ENCODE results near the gene PITPNC1.
A peak's percentile ranks its signal among the peaks of the same experiment; 100 is the strongest.
"Not testable (repeated sequence)": the region's sequence is repeated elsewhere in the genome, so short reads cannot be mapped to it uniquely, and the experiment has no call there.

PITPNC1 gene

DNA sequence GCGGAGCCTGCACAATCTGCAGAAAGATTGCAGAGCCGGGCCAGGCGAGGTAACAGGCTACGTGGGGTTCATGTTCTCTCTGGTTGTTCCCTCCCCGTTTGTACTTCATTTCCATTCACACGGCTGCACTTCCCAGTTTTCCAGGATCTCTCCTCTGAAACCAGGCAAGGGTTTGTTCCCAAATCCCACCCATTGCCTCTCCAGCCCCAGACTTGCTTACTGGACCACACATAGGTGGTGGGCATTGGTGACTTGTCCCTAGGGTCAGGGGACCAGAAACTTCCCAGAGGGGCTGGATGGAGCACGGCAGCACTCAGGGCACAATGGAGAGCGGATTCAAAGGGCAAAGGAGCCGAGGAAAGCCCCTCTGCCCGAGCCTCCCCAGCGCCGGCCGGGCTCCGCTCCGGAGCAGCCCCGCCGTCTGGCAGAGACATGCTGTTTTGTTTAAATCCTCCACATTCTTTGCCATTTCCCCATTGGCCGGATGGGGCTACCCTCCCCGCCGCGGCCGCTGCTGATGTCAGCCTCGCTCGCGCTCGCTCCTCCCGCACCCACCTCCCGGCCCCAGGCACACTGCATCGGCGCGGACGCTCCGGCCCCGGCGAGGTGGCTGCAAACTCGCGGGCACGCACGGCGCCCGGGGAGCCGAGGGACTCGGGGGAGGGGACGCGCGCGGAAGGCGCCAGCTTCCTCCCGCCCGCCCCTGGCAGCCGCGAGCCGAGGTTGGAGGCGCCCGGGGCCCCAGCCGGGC, at the start of gene PITPNC1:
Gene PITPNC1, plus strand, starts transcription at position 545 of the 751 bp plus-strand sequence.
- no peak for DNase-seq

DNA sequence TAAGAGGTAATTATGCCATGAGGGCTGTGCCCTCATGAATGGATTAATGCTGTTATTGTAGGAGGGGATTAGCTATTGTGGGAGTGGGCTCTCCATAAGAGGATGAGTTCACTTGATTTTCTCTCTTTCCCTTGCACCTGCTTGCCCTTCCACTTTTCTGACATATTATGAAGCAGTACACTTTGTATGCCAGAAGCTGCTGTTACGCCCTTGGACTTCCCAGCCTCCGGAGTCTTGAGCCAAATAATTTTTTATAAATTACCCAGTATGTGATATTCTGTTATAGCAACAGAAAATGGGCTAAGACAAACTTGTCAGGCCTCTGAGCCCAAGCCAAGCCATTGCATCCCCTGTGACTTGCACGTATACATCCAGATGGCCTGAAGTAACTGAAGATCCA, 49.1 kb upstream of the PITPNC1 start:
- DNase-seq = no peak

DNA sequence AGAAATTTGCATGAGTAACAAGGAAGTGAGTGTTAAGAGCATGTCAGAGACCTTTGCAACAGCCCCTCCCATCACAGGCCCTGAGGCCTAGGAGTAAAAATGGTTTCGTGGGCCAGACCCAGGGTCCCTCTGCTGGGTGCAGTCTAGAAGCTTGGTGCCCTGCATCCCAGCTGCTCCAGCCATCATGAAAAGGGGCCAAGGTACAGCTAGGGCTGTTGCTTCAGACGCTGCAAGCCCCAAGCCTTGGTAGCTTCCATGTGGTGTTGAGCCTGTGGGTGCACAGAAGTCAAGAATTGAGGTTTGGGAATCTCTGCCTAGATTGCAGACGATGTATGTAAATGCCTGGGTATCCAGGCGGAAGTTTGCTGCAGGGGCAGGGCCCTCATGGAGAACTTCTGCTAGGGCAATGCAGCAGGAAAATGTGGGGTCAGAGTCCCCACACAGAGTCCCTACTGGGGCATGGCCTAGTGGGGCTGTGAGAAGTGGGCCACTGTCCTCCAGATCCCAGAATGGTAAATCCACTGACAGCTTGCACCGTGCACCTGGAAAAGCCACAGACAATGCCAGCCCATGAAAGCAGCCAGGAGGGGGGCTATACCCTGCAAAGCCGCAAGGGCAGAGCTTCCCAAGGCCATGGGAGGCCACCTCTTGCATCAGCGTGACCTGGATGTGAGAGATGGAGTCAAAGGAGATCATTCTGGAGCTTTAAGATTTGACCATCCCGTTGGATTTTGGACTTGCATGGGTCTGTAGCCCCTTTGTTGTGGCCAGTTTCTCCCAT, 45.5 kb upstream of the PITPNC1 start:
- DNase-seq = not testable (repeated sequence)

GRCh38 chr17:67332162-67332508, 44.9 kb upstream of the PITPNC1 start:
- DNase-seq = not testable (repeated sequence)

DNA sequence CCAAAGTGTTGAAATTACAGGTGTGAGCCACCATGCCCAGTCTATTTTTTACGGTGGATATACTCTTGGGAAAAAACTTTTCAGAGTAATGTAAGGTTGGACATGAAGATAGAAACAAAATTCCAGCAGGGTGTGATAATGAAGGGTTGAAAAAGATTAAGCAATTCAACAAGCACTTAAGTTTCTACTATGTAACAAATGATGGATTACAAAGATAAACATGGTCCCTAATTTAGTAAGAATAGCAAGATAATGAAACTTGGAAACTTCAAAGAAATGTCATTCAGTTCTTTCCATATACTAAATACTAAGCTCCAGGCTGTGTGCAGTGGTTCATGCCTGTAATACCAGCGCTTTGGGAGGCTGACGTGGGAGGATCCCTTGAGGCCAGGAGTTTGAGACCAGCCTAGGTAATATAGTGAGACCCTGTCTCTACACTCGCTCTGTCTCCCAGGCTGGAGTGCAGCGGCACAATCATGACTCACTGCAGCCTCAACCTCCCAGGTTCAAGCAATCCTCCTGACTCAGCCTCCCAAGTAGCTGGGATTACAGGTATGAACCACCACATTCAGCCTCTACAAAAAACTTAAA, 41.7 kb upstream of the PITPNC1 start:
- no peak for DNase-seq

DNA sequence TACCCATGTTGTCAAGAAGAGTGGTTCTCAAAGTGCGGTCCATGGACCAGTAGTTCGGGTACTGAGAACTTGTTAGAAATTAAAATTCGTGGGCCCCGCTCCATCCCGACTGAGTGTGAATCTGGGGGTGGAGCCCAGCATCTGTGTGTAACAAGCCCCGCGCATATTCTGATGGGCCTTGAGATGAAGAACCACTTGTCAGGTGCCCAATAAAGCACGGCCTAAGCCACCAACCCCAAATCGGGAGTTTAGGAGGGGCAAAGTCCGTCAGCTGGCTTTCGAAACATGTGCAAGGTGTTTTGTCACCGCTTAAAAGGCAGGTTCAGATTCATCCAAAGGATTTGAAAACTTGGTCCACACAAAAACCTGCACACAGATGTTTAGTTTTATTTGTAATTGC, 40.2 kb upstream of the PITPNC1 start:
- DNase-seq = no peak

DNA sequence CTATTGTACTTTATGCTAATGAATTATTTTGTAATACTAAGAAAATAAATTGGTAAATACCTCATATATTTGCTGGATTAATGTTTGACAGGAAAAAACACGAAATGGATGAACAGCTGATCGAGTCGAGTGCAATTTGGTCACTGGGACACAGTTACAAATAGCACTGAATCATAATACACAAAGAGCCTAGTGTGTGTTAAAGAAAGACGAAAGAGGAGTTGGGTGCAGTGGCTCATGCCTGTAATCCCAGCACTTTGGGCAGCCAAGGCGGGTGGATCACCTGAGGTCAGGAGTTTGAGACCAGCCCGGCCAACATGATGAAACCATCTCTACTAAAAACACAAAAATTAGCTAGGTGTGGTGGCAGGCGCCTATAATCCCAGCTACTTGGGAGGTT, 38.7 kb upstream of the PITPNC1 start:
- not testable (repeated sequence) for DNase-seq

DNA sequence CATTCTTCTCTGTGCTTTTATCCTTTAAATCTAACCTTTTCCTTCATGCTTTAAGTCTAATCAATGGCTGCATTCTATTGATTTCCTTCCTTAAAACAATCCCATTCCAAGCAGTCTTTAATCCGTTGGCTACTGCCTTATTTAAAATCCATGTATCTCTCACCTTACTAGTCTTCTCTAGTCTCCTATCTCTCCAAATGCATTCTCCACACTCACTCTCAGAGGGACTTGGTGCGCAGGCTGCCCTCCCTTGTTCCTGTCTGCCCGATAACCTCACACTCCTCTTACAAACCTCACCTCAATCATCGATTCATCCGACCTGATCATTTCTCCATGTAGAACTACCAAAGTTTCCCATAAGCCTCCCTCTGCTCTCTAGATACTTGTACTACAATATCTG, 33.8 kb upstream of the PITPNC1 start:
- DNase-seq = no peak

- no peak for DNase-seq
These were observed 29.3 kb upstream of the PITPNC1 start for GRCh38 chr17:67347826-67348225.

DNA sequence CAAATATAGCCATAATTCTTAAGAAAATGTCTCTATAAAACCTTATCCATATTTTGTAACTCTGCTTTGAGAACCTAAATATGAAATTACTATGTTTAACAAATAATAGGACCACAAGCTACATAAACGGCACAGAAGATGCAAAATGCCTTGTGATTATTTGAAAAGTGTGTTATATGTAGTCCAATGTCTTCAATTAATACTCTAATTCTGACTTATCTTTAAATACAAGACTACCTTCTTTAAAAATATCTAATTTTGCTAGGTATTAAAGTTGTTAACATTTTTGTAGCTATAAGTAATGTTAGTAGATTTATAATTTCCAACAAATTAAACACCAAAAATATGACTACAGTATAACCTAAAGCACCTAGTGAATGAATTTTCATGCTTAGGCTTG, 27.7 kb upstream of the PITPNC1 start:
- DNase-seq = no peak

DNA sequence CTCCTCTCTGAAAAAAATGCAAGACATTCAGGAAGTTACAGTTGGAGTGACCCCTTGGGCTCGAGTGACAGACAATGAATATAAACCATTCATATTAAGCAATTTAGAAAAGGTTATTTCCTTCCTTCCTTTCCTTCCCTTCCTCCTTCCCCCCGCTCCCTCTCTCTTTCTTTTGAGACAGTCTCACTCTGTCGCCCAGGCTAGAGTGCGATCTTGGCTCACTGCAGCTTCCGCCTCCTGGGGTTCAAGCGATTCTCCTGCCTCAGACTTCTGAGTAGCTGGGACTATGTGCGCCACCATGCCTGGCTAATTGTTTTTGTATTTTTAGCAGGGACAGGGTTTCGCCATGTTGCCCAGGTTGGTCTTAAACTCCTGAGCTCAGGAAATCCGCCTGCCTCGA, 23.9 kb upstream of the PITPNC1 start:
- DNase-seq = no peak

- no peak for DNase-seq
These were observed 23.0 kb upstream of the PITPNC1 start for GRCh38 chr17:67353929-67354574.

DNA sequence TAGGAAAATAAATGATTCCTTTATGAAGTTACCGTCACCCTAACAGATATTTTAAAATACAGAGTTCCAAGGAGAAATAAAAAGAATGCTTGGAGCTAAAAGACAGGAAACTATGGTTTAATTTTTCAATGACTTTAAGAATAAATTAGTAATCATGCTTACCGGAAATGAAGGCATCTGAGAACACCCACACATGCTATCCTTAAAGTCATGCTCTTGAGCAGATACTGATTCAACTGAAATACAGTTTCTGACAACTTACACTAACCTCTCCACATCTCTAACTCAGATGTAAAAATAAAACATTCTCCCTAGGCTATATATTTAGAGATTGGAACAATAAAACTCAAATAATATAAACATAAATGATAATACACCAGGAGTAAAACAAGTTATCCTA, 18.5 kb upstream of the PITPNC1 start:
- DNase-seq = no peak

DNA sequence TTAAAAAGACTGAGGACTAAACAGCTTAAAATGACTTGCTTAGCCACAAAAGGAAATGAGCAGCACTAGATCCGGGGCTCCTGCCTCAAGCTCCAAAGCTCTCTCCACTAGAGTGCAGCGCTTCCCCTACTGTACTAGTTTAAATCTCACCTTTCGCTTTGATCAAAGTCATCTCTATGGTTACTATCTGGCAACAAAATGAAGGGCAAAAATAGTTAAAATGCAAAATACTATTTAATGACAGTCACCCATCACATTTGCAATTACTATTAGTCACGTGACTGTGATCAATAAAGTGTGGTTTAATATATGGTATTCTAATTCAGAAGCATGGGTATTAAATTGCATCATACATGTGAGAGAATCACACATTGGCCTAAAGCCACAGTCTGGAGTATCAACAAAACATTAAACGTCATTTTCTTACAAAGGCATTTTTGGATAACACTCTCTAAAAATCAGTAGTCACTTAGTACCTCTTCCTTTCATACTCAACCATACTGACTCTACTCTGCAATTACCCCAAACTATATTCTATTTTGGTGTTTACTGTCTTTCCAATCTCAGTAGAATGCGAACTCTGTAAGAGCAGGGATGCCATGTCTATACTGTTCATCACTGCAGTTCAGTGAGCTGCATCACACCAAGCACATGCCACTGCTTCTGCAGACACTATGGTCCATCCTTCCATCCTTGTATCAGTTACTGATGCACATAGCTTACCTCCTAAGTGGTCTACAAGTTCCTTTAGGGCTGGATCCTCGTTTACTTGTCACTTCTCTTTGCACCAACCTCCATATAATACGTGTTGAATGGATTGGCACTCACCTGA, 16.9 kb upstream of the PITPNC1 start:
- DNase-seq = no peak

GRCh38 chr17:67360880-67361279, 16.2 kb upstream of the PITPNC1 start:
- no peak for DNase-seq

DNA sequence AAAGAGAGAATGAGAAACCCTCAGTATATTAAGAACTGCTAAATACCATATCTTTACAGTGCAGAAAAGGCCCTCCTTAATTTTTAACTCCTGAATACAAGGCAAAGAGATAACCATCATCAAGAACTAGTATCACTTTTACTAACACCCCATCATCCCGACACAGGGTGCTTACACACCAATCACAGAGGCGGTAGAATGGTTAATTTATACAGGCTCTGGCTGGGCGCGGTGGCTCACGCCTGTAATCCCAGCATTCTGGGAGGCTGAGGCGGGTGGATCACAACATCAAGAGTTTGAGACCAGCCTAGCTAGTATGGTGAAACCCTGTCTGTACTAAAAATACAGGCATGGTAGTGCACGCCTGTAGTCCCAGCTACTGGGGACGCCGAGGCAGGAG, 14.9 kb upstream of the PITPNC1 start:
- no peak for DNase-seq

GRCh38 chr17:67364847-67365737, 12.0 kb upstream of the PITPNC1 start:
- no peak for DNase-seq

DNA sequence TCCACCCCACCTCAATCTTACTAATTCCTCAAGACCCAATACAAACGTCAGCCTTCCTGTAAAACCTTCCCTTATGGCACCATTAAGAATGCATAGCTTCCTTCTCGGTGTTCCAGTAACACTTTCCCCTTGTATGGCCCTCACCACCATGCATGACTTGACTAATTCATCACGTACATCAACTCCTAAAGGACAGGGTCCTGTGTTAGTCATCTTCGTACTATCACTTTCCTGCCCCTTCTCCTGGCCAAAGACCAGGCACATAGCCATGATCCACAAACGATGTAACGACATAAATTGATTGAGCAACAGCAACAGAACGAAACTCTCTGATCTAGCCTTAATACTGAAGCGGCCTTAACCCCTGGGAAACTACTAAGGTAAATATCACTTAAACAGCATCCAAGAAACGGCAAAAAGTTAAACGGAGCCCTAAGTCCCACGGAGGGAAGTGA, 11.3 kb upstream of the PITPNC1 start:
- no peak for DNase-seq

GRCh38 chr17:67366193-67367157, 10.6 kb upstream of the PITPNC1 start, which contains the start of gene PSMD12:
Gene PSMD12 (minus strand): TSS chr17:67366577. CDS start chr17:67366519, 58 bp downstream.
- peak; percentile 74 for DNase-seq

DNA sequence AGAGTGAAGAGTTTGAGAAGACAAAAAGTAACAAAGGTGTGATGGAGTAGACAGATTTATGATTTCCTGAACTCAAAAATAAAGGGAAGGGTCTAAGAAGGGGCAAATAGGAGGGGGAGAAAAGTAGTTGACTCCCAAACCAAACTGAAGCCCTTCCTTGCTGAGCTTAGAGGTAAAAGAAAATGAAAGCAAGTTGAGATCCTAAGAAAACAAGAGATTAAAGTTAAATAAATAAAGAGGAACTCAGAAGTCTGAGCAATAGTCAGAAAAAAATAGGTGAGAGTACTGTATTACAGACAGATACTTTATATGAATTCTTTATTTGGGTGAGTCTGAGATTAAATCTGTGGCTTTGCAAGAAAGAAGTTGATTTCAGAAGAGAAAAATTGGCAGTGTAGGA, 7.4 kb upstream of the PITPNC1 start:
- DNase-seq = no peak
